Measurements from ENCODE around the gene CACFD1.
A peak's percentile ranks its signal among the peaks of the same experiment; 100 is the strongest.

CACFD1 gene

GRCh38 chr9:133459476-133460404 lies at the start of gene CACFD1:
Gene CACFD1, plus strand, starts transcription at chr9:133459978. Its CDS starts 89 bp downstream, at chr9:133460067.
- peak; percentile 84 to 85 for DNase-seq (ENCODE audit: low read depth in 2 of 2)

- DNase-seq (ENCODE audit: low read depth in 2 of 2) = no peak
Observed at GRCh38 chr9:133415170-133415569, 44.6 kb upstream of the CACFD1 start.

GRCh38 chr9:133417541-133418461 lies 42.0 kb upstream of the CACFD1 start, which contains the start of gene REXO4:
Gene REXO4, minus strand, starts transcription at chr9:133418010. Its CDS starts 166 bp downstream, at chr9:133417844.
- DNase-seq (ENCODE audit: low read depth in 2 of 2) = peak; percentile 81 to 87

- DNase-seq (ENCODE audit: low read depth in 2 of 2) = no peak
Observed at GRCh38 chr9:133419005-133419404, 40.8 kb upstream of the CACFD1 start.

GRCh38 chr9:133420392-133420827 lies 39.4 kb upstream of the CACFD1 start:
- DNase-seq (ENCODE audit: low read depth in 2 of 2) = no peak

- DNase-seq (ENCODE audit: low read depth in 2 of 2) = peak; percentile 57 to 62
Observed at GRCh38 chr9:133421615-133422542, 37.9 kb upstream of the CACFD1 start, which contains the start of gene ADAMTS13. Gene ADAMTS13, plus strand, starts transcription at chr9:133422367. Its CDS starts 77 bp downstream, at chr9:133422444.

- no peak for DNase-seq (ENCODE audit: low read depth in 2 of 2)
Observed at GRCh38 chr9:133423216-133423615, 36.6 kb upstream of the CACFD1 start.

- DNase-seq (ENCODE audit: low read depth in 2 of 2) = no peak
Observed at GRCh38 chr9:133424187-133424586, 35.6 kb upstream of the CACFD1 start.

GRCh38 chr9:133425049-133425632 lies 34.6 kb upstream of the CACFD1 start:
- DNase-seq (ENCODE audit: low read depth in 2 of 2) = no peak

- no peak for DNase-seq (ENCODE audit: low read depth in 2 of 2)
Observed at GRCh38 chr9:133426011-133426410, 33.8 kb upstream of the CACFD1 start.

GRCh38 chr9:133427658-133428348 lies 32.0 kb upstream of the CACFD1 start:
- no peak for DNase-seq (ENCODE audit: low read depth in 2 of 2)

GRCh38 chr9:133428617-133429101 lies 31.1 kb upstream of the CACFD1 start:
- DNase-seq (ENCODE audit: low read depth in 2 of 2) = no peak

- DNase-seq (ENCODE audit: low read depth in 2 of 2) = no peak
Observed at GRCh38 chr9:133429214-133429613, 30.6 kb upstream of the CACFD1 start.

- DNase-seq (ENCODE audit: low read depth in 2 of 2) = no peak
Observed at GRCh38 chr9:133429641-133430161, 30.1 kb upstream of the CACFD1 start.

- DNase-seq (ENCODE audit: low read depth in 2 of 2) = no peak
Observed at GRCh38 chr9:133430244-133430643, 29.5 kb upstream of the CACFD1 start.

- no peak for DNase-seq (ENCODE audit: low read depth in 2 of 2)
Observed at GRCh38 chr9:133433351-133433843, 26.4 kb upstream of the CACFD1 start.

- no peak for DNase-seq (ENCODE audit: low read depth in 2 of 2)
Observed at GRCh38 chr9:133436681-133437080, 23.1 kb upstream of the CACFD1 start.

- DNase-seq (ENCODE audit: low read depth in 2 of 2) = no peak
Observed at GRCh38 chr9:133437753-133438531, 21.8 kb upstream of the CACFD1 start.

- DNase-seq (ENCODE audit: low read depth in 2 of 2) = no peak
Observed at GRCh38 chr9:133439337-133439736, 20.4 kb upstream of the CACFD1 start.

Data from stimulated activated CD8-positive, alpha-beta memory T cell treated with anti-CD3 and anti-CD28 coated beads, Interleukin-15, amount 100 ng/mL, for 48 hours (primary cell).